Lung microvascular endothelial cell (primary cell): ENCODE results near the gene LARP1B. TPM values are rescaled to one million over a fixed set of nuclear protein-coding genes. Genes with fewer than 3 reads are reported as not detected.
"Not testable (repeated sequence)": the region's sequence is repeated elsewhere in the genome, so short reads cannot be mapped to it uniquely, and the experiment has no call there.

Experiments used
- DNase-seq, 2 donors: peaks; one replicate each; pipeline versions ENCODE4 v3.0.0 to v3.0.0-alpha.2; 2010; ENCODE audit warnings: low read depth in 2 of 2
- total RNA-seq: library from RNA; depleted of rRNA; stranded (reverse); fragments of >200 nt; gene quantifications from 2 replicates; pipeline ENCODE4 v1.2.1, GENCODE V29; 2014

LARP1B gene
- total RNA-seq, 1 donor from 2014 or later: 13.5 TPM

DNA sequence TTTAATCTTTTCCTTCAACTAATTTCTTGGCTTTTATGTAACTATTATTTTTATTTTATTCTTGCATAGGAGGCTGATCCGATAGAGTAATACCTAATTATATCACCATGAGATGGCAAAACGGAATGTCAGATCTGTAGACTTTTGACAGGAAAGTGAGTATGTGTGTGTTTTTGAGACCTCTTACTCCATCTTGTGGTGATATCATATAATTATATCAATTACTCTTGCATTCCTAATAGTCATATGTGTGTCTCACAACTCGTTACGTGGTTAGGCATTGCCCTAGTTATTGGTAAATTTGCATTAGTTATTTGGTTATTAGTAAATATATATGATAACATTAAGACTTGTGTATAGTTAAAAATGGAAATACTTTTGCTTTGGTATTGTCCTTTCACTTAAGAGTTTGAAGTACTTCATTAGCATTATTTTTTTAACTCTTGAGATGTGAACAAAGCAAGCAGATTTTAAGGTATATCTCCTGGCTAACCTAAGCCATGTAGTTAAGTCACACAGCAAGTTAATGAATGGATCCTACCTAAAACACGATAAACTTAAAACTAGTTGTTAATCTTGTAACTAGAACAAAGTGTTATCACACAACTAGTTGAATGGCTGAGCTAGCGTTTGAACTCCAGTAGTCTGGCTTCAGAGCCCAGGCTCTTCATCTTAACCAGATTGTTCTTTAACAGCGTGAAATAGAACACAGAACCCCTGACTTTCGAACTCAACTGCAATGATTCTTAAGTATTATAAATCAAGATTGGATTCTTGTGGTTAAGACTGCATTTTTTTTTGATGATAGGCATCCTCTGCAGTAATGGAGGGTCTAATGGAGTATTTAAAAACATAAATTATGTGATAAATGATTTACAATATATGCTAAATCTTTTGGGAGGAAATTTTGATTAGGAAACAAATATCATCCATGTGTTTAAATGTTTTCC, 159.4 kb downstream of the LARP1B start:
- DNase-seq: peak; percentile 72 to 80

DNA sequence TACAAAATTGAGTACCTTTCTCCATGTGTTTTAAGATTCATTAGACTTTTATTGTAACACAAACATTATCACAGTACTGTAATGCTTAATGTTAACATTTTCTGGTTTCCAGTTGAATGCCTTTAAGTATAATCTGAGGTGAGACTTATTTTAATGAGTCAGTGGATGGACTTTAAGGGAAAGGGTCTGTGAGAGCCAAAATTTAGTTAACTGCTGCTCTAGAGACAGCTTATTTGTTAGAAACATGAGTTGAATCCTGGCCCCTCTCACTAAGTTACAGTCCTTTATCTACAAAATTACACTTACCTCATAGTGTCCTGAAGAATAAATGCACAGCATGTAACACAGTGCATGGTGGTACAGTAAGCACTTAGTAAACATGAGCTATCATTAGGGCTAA, 160.5 kb downstream of the LARP1B start:
- no peak for DNase-seq

DNA sequence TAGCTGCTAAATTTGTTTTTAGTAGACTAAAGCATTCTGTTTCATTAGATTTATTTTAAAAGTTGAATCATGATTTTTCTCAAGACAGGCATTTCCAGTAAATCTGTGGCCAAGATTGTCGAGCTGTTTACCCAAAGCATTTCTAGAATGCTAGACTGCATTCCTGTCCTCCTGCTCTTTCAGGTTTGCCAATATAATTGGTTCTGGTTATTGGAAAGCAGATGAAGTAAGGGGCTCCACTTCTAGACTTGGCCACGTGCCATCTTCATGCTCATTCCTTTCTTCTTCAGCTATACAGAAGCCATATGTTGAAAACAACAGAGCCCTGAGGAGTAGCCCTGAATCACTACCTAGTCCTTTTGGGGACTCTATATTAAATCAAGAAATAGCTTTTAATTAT, 164.0 kb downstream of the LARP1B start:
- DNase-seq: no peak

DNA sequence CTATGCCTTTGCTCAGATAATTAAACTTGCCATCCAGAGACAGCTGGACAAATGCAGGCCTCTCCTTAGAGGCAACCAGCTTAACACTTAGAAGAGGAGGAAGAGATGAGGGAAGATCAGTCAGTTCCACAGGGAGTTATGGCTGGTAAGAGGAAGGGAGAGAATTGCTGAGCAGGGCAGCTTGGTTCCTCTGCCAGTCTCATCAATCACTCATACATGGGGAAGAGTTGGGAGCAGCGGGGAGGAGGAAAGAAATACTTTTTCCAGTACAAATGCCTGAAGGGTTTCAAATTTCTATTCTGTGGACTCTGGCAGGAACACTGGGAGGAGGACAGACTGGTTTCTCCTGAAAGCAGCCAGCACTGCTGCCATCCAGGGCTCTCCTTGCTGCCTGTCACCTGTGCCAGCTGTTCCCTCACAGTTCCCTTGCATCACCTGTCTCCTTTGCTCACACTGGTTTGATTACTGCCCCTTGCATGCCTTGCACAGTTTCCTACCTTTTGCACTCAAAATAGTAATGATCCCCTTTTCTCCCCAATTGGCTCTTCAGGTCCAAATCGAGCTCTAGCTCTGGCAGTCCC, 167.0 kb downstream of the LARP1B start:
- no peak for DNase-seq

DNA sequence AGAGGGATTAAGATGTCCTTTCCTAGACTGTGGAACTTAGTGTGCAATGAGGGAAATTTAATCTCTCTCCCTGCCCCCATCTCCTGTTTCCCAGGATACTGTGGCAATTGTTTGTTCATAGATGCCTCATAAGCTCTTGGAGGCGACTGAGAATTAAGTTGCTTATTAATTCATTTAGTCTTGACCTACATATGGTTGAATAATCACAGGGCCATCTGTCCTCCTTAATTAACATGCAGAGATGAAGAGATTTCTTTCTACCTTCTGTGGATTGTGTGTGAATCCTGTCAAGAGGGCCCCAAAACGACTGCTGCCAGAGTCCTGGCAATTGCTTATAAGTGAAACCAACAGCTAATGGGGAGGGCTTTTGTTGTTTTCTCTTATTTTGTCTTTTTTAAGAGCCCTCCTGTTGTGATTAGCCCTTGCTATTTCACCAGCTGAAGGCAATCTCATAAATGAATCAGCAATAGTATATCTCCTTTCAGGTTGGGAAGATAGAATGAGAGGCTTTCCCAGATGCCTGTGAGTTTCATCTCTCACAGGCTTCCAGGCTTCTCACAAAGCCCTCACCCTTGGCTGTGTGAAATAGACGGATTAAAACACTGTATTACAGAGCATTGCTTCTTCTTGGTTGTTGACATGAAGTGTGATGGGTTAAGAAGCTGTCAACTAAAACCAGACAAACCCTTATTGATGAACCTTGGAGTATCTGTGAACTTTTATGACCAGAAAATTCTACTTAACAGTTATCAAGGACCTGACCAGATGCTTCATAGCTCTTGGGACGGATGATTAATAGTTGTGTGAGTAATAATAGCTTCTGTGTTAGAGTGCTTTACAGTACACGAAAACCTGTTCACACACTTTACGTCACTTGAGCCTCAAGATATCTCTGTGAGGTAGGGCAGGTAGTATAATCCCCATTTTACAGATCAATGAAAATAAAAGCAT, 168.0 kb downstream of the LARP1B start:
- no peak for DNase-seq

DNA sequence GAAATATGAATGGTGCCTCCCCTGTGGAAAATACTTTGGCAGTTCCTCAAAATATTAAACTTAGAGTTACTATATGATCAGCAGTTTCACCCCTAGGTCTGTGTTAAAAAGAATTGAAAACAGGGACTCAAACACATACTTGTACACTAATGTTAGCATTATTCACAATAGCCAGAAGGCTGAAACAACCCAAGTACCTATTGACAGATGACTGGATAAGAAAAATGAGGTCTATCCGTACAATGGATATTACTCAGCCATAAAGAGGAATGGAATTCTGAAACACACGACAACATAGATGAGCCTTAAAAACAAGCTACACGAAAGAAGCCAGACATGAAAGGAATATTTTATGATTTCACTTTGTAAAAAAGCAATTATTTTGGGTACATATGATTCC, 171.6 kb downstream of the LARP1B start:
- DNase-seq: no peak

DNA sequence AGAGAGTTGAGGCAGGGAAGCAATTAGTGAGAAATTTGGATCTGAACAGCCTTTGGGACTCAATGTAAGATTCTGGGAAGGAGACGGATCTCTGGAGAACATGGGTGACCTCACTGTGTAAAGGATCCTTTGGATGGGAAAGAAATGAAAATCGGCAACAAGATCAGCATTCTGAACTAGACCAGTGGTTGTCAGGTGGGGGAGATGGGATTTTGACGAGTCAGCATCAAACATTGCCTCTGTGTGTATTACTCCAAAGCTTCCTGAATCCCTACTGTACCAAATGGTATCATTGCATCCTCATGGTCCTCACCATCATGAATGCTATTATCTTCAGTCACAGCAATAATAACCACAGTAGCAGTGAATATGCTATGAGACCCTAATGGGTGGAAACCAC, 173.7 kb downstream of the LARP1B start:
- no peak for DNase-seq

DNA sequence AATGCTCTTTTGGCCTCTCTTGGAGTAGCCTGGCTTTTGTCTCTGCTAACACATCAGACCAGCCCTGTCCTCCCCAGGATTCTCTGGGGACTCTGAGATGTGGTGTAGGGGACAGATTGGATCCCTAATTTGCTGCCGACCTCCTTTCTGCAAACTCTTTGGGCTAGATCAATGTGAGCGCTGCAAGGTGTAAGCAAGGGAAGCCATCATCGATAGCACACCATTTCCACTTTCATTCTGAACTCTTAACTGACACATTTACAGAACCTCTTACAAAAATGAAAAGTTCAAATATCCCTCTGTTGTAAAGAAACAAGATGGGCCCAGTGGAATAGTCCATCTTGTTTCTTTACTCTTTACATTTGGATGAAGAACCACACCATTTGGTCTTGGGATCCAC, 179.9 kb downstream of the LARP1B start:
- no peak for DNase-seq

DNA sequence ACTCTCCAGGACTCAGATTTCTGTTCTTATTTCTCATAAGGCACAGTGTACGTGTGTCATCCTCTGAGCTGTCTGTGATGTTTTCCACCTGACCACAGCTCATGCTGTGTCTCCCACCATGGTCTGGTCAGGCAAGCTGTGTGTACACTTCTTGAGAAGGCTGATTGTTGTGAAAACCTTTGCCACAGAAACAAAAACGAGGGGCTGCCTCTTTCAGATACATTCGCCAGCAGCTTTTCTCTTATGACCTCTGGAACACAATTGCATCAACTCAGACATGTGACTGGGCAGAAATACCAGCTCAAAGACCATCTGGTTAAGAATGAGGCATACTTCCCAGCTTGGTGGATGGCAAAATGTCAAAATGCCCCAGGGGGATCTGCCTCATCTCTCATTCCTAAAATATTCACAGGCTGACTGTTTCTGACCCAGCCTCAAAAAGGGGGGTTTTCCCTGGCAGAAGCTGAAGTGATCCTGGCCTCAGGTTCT, 180.4 kb downstream of the LARP1B start:
- peak in 1 of 2 donors; percentile 11 for DNase-seq

DNA sequence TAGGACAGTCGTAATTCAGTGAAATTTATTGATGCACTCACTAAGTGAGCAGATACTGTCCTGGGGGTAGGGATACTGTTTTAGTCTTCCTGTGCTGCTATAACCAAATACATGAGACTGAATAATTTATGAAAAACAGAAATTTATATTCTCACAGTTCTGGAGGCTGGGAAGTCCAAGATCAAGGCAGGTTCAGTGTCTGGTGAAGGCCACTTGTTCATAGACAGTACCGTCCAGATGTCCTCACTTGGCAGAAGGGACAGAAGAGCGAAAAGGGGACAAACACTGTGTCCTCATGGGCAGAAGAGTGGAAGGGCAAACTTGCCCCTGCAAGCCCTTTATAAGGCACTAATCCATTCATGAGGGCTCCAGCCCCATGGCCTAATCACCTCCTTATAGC, 180.9 kb downstream of the LARP1B start:
- DNase-seq: no peak

DNA sequence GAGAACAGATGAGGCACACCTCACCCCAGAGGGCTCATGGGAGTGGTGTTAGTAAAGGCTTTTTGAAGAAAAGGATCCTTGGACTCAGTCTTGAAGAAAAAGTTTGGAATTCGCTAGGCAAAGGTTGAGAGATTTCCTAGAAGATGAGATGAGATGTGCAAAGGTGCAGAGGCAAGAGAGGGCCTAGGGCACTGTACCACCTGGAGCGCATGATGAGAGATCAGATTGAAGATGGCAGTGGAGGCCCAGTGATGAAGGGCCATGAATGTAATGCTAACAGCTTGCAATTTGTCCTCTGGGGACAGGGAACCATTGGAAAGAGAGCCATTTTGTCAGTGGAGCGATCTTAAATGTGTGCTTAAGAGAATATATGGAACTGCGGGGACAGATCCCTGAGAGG, 181.5 kb downstream of the LARP1B start:
- DNase-seq: no peak

DNA sequence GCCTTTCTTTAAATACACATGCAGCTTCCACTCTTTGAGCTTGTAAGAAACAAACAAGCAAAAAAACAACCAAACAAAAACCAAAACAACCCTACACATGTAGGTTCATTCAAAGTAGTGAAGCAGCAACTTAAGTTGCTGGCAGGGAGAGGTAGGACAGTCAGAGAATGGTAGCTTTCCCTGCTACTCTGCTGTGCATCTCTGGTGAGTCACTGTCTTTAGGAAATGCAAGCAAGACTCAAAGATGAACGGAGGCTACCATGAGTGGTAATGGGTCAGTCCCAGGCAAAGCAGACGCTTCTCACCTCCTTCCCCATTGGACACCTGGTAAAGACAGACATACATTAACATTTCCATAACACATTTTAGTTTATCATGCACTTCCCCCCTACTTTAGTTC, 183.3 kb downstream of the LARP1B start:
- DNase-seq: peak in 1 of 2 donors; percentile 24

DNA sequence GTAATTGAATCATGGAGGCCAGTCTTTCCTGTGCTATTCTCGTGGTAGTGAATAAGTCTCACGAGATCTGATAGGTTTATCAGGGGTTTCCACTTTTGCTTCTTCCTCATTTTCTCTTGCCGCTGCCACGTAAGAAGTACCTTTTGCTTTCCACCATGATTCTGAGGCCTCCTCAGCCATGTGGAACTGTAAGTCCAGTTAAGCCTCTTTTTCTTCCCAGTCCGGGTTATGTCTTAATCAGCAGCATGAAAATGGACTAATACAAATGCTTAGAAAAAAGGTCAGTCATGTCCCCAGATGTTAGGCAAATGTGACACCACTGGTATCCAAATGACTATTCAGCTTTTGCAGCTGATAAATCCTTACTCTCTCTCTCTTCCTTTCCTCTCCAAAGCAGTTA, 184.3 kb downstream of the LARP1B start:
- not testable (repeated sequence) for DNase-seq

DNA sequence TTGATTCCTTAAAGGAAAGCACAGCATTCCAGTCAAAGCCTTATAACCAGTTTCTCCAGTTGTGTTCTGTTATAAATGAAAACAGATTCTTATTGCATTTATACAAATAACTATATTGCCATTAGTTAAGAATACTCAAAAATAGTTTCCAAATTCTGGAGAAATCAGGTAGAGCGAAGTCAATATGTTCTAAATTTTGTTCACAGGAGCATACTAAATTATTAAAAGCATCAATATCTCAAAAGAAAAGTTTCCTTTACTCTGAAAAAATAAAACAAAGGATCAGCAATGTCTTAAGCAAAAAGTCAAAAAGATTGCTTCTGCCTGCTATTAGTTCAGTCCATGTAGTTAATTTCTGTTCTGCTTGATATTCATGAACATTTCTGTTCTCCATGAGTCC, 186.8 kb downstream of the LARP1B start:
- DNase-seq: no peak

DNA sequence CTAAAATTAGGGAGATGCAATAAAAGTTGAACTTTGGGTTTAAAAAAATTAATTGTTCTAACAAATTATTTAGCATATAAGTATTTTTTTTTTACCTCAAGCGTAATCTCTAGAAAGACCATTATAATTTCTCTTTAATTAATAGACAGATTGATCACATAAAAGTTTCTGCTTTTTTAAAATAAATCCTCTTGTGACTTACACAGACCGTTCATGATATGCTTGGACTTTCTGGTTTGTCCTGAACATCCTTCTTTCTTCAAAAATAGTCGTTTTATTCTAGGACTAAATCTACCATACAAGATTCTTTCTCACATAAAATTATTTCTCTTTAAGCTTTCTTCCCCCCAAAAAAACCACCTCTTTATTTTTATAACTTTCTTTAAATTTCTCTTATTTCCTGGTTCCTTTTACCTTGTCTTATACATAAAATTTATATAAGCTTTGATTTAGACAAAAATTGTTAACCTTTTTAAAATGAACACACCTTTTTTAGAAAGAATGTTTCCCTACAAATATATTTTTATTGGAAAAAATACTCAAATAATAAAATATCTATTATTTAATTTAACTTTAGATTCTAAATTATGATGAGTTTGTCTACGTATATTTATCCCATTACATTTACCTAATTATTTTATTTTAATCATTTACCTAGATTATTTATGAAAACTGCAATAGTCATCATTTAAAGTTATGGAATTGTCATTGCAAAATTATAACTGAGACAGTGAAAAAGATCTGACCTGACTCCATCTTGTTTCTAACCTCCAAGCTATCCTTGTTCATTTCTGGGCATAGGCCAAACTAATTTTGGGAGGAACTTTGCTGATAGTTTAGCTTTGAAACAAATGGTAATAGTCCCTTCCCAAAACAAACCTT, 188.9 kb downstream of the LARP1B start:
- DNase-seq: peak in 1 of 2 donors; percentile 5

DNA sequence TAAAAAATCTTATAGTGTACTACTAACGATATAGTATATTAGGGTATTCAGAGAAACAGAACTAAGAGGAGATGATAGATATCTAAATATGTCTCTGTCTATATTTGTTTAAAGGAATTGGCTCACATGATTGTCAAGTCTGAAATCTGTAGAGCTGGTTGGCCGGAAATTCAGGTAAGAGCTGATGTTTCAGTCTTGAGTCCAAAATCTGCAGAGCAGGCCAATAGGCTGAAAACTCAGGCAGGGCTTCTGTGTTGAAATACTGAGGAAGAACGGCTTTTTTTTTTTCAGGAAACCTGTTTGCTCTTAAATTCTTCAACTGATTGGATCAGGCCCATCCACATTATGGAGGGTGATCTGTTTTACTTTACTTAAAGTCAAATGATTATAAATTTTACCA, 194.8 kb downstream of the LARP1B start:
- no peak for DNase-seq

DNA sequence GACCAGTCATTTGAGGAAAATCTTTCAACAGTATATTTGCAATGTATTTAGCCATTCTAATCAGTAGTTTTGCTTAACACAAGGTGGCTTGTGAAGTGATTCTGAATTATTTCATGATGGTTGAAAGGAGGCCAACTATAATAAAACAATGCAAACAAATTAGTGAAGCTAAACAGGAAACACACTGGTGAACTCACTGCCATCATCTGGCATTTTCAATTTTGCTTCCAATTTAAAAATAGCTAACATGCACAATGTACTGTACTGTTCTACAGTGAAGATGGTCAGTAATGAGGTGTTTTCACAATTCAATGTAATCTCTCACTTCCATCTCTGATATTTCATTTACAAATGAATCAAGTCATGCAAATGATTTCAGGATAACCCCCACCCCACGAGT, 195.4 kb downstream of the LARP1B start:
- DNase-seq: peak; percentile 40 to 50

DNA sequence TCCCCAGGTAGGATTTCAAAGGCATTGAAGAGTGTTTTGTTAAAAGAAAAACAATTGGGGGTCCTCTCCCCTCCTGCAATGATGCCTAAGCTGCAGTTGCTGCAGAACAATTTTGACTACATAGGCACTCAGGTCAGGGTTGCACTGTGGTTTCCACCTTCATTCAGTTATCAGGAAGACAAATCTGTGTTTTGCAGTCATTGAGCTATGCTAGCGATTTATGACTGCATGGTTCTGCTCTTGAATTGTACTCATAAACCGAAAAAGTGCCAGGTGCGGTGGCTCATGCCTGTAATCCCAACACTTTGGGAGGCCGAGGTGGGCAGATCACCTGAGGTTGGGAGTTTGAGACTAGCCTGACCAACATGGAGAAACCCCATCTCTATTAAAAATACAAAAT, 197.1 kb downstream of the LARP1B start:
- DNase-seq: not testable (repeated sequence)

DNA sequence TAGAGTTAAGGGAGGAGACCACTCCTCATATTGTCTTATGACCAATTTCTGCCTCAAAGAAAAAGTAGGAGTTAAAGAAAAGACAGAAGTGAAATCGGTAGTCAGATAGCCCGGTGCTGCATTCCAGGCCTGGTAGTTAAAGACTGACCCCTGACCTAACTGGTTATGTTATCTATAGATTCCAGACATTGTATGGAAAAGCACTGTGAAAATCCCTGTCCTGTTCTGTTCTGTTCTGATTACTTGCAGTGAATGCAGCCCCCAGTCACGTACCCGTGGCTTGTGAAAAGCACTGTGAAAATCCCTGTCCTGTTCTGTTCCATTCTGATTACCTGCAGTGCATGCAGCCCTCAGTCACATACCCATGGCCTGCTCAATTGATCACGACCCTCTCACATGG, 198.8 kb downstream of the LARP1B start:
- not testable (repeated sequence) for DNase-seq
